NOMO-1 treated with DMSO at 0.1 percent for 48 hours (cell line): ENCODE data around the gene SGK1.
"Not testable (repeated sequence)": the region's sequence is repeated elsewhere in the genome, so short reads cannot be mapped to it uniquely, and the experiment has no call there.

ENCODE experiments used
- DNase-seq: peaks from one replicate; lab custom pipeline; 2025; ENCODE audit not compliant: unreplicated experiment; lab: John Stamatoyannopoulos, UW

SGK1 gene

DNA sequence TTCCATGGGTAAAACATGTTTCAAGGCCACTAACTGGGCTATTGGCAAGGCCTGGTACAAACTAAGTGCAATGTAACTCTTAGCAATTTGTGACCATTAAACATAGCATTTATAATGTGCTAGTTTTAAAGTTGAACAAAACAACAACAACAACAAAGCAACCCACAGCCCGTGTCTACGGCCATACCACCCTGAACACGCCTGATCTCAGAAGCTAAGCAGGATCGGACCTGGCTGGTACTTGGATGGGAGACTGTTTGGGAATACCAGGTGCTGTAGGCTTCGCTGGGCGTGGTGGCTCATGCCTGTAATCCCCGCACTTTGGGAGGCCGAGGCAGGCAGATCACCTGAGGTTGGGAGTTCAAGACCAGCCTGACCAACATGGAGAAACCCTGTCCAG, 61.0 kb downstream of the SGK1 start:
- DNase-seq: no peak

DNA sequence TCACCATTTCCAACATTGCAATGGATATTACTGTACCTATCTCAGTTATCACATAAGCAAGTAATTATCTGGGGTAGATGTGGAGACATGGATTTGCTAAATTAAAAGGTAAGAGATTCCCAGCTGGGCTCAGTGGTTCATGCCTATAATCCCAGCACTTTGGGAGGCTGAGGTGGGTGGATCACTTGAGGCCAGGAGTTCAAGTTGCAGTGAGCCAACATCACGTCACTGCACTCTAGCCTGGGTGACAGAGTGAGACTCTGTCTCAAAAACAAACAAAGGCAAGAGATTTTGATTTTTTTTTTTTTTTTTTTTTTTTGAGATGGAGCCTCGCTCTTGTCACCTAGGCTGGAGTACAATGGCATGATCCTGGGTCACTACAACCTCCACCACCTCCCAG, 62.6 kb downstream of the SGK1 start:
- DNase-seq: not testable (repeated sequence)

DNA sequence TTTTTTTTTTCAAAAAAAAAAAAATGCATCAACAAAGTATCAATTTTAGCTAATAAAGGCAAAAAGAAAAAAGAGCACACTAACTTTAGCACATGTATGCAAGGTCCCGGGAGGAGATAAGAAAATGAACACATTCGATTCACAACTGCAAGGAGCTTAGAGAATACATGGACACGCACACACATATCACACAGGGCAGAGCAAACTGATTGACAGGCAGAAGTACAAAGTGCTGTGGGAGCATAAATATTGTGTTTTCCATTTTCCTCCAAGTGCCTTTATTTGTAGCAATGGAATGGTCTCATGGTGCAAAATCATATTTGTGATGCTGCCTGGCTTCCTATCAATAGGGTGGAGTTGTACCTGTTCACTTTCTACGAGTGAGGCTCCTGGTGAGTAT, 63.8 kb downstream of the SGK1 start:
- DNase-seq: no peak

DNA sequence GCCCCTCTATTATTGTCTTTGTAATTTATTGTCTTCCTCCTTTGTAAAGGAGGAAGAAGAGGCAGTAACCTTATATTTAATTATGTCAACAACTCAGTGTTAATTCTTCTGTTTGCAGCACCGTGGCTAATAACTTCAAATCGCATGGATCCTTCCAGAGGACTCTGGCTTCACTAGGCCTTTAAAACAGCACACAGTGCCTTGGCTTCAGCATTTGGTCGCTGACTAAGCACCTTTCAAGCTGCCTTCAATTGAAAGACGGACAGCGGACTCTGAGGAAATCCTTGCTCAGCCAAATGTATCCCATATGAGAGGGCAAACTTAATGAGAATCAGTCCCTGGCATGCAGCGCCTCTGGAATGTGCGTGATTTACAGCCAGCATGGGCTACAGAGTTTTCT, 64.2 kb downstream of the SGK1 start:
- DNase-seq: peak; percentile 18

DNA sequence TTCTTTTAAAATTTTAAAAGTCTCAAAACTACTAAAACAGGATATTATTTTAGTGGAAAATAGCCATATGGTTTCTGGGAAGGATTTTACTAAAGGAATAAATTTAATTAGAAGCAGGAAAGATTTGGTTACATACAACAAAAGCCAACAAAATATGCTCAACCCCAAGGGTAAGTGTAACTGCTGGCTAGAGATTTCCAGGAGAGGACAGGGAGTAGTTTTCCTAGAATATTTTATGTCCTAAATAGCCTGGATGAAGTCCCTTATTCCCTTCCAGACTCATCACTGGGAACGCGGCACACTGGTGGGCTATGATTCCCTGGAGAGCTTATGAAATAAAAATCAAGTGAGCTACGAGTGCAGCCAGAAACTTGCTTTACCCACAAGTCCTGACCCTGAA, 66.6 kb downstream of the SGK1 start:
- DNase-seq: no peak

DNA sequence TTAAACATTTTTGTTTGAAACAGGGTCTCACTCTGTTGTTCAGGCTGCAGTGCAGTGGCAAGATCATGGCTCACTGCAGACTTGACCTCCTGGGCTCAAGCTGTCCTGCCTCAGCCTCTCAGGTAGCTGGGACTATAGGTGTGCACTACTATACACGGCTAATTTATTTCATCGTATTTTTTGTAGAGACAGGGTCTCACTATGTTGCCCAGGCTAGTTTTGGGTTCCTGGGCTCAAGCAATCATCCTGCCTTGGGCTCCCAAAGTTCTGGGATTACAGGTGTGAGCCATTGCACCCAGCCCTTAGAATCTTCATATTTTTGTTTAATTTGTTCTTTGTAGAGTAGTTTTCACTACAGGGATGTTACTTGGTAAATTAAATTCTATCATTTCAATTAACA, 67.1 kb downstream of the SGK1 start:
- DNase-seq: no peak

DNA sequence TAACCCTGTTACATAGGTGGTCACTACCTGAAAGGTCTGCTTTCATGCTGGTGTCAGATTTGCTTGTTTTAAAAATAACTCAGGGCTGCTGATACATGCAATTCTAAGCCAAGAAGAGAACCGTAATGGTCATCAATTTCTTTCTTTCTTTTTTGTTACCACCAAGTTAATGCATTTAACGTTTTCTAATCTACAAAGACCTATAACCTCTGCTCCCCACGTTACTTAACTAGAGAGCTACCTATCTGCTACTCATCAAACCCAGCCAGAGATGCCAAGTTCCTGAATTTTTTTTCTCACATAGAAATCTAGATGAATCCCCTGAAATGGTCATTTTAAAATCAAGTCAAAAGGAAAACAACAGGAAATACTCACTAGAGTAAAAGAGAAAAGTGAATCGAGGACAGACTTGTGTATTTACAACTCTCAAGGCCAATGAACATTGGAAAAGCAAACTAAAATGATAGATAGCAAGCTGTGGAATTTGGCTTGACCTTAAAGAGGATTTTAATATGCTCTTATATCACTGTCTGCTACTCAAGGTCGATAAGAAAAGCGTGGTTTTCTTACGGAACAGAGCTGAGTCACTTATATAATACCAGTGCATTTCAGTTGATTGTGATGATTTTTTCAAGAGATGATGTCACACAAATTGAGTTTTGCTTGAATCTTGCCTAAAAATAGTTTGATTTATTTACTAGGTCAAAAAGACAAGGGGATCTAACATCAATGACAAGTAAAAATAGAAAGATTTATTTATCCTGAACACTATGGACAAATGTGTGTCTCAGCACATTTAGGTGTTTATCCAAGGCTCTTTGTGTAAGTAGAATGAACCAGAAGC, 67.9 kb downstream of the SGK1 start:
- DNase-seq: no peak

DNA sequence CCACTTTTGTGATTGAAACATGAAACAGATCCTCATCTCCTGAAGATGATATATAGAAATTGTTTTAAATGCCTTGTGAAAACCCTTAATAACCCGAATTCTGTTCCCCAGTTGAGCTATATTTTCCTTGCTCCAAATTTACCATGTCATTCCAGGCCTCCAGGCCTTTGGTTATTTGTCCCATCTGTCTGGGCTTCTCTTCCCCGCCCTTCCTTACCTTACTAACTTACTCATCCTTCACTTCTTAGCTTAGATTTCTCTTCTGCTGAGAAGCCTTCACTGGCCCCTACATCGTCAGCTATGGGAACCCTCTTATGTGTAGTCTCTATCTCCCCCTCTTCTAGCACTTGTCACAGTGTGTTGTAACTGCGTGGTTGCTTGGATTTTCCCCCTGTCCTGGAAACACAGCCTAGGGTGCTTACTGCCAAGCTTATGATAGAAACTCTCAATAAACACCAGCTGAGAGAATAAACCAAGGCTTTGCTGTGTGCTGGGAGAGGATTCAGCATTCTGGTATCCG, 68.6 kb downstream of the SGK1 start:
- no peak for DNase-seq

DNA sequence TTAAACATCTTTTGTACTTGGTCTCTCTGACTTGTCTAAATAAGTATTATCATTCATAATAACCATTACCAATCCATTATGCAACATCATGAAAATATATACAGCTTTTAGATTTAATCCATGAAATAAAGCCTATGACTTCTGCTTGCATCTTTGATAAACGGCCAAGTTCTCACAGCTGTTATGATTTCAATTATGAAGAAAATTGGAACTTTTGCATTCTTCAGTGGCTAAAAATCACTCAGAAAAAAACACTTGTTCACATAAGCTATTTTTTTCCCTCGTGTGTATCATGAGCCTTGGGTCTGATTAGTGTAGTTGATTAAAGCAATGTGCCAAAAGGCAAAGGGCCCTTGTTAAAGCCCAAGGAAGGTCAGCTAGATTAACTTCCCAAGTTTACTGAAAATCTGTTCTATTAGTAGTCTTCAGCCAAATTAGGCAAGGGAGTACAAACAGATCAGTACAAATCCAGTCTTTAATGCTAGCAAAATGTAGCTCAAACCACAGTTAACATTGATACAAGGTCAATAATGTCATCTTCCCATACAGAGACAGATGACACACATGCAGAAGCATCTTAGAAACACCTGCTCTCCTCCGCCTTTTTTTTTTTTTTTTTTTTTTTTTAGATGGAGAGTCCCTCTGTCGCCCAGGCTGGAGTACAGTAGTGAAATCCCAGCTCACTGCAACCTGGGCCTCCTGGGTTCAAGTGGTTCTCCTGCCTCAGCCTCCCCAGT, 69.9 kb downstream of the SGK1 start:
- DNase-seq: no peak

DNA sequence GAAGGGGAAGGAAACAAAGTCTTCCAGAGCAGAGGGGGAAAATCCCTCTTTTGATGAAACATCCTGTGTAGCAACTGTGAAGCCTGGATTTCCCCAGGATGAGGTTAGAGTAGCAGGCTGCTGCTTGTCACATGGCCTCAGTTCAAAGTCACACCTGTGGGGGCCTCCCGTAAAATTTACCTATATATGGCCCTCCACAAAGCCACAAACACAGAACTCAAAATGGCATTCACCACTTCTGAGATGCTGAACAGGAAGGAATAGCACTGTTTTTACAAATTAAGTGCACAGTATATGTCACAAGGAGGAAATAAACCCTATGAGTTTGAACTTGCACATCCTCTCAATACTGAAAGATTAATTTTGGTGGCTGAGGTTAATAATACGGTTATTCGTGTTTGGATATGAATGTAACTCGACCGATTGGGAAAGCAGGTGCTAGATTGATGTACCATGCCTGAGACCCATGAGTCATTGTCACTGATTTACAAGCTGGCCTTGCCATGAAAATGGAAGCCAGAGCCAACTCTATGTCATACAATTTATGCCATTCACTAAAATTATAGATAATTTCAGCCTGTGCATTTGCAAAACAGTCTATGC, 70.6 kb downstream of the SGK1 start:
- DNase-seq: peak; percentile 8

DNA sequence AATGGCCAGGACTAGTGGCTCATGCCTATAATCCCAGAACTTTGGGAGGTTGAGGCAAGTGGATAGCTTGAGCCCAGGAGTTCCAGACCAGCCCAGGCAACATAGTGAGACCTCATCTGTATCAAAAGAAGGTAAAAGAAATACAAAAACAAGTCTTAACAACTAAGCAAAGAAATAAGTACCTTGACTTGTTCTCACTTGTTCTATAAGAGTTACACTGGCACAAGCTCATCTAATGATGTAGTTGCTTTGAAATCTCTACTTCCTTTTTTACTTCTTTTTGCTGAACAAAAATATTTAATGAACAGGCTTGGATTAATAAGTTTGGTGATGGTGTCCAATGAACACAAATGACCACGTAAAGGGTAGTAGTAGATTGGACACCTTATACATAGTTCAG, 72.2 kb downstream of the SGK1 start:
- DNase-seq: no peak

DNA sequence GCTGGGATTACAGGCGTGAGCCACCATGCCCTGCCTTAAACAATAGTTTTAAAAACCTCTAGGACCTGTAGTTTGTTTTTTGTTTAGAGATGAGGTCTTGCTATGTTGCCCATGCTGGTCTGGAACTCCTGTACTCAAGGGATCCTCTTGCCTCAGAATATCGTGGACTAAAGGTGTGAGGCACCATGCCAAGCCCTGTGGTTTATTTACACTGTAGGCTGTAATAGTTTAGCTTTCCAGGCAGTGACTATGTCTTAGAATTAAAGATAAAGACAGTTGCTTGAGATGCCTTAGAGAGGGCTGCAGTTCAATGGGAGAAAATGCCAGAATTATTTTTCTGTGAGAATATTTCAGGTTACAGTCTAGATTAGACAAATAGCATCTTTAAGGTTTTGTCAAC, 72.9 kb downstream of the SGK1 start:
- DNase-seq: no peak

DNA sequence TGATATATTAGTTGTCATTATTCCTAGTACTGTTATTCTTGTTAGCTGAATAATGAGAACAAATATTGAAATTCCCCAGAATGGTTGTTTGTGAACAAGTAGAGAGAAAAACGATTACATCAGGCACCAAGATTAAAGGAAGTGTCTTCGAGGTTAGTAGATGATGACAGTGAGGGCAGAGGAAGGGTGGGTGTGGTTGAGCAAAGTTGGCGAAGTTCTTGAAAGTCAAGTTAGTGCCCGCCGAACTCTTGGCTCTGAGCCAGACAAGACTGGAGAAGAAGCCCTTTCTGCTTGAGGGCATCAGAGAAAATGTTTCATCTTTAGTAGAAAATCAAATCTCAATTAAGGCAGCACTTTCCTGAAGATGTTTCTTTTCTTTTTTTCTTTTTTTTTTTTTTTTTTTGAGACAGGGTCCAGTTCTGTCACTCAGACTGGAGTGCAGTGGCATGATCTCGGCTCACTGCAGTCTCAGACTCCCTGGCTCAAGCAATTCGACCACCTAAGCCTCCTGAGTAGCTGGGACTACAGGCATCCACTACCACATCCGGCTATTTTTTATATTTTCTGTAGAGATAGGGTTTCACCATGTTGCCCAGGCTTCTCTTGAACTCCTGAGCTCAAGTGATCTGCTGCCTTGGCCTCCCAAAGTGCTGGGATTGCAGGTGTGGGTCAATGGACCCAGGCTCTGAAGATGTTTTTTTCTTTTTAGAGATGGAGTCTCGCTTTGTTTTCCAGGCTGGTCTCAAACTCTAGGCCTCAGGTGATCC, 77.1 kb downstream of the SGK1 start:
- DNase-seq: peak; percentile 94

DNA sequence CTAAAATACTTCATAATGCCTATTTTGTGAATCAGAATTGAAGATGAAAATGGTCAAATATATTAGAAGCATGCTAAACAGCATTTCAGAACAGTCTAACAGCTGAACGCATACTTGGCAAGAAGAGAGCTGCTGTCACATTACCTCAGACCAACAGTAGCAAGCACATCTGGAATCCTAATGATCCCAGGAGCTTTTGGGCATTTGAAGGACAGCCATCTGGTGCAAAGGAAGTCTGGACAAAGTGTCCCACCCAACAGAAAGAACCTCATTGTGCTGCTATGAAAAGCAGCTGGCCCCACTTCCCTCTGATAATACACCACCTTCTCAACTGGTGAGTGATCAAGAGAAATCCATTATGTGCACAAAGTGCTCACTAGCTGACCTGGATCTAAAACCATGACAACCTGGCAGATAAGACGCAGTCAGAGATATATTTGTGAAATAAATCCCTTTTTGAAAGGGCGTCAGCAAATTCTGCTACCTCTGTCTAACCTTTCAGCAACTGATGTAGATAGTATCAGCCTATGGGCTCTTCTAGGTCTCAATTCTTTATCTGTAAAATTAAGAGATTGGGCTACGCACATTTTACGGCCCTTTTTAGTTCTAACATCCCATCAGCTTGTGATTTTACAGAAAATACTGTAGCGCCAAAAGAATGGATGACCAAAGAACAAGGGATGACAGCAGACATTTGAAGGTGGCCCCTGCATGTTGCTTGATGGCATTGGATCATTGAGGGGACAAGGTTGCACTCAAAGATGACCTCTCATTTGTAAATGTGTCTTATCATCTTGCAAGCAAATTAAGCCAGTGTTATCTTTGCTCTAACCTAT, 78.7 kb downstream of the SGK1 start:
- no peak for DNase-seq

DNA sequence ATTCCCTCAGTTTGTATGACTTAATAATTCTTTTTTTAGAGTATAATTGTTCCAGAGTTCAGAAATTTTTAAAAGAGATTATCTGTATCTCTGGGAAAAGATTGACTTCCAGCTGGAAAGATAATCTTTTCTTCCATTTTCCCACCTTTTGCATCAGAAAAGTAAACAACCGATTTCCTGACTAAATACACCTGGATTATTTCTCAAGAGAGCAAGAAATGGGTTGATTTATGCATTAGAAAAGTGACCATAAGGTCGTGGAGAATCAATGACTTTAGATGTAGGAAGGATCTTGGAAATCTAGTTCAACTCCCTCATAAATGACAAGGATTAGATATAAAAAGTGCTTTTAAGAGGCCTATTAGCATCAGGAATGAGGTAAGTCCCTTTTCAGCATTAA, 79.9 kb downstream of the SGK1 start:
- no peak for DNase-seq

DNA sequence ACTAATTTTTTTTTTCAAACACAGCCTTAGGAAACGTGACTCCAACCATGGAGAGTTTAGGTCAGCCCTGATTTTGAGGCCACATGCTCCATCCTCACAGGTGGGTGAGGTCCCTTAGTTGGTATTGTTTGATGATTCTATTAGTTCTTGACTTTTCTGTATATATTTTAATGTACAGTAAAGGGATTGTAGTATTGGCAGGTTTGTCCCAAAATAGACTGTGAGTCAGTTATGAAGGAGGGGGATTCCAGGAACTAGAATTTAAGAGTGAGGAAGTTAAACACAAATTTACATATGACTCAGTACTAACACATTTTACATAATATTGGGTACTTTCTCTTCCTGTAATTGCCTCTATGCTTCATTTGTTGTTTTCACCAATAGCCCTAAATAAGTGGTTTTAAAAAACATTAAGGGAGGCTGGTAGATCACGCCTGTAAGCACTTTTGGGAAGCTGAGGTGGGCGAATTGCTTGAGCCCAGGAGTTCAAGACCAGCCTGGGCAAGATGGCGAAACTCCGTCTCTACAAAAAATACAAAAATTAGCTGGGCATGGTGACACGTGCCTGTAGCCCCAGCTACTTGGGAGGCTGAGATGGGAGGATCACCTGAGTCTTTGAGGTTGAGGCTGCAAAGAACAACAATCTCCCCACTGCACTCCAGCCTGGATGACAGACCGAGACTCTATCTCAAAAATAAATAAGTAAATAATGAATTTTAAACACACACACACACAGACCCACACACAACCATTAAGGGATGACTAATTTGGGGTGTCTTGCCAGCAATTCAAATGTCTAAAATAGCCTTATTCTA, 81.8 kb downstream of the SGK1 start:
- peak; percentile 97 for DNase-seq

DNA sequence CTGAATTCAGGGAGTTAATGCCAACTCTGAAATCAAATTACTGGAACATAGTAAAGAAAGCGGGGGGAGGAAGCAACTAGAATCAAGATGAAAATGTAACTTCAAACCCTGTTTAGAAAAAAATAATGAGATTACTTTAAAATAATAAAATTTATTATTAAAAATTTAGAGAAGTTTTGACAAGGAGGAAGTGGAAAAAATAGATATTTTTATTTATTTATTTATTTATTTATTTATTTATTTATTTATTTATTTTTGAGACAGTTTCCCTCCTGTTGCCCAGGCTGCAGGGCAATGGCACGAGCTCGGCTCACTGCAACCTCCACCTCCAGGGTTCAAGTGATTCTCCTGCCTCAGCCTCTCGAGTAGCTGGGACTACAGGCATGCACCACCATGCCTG, 82.6 kb downstream of the SGK1 start:
- DNase-seq: not testable (repeated sequence)

DNA sequence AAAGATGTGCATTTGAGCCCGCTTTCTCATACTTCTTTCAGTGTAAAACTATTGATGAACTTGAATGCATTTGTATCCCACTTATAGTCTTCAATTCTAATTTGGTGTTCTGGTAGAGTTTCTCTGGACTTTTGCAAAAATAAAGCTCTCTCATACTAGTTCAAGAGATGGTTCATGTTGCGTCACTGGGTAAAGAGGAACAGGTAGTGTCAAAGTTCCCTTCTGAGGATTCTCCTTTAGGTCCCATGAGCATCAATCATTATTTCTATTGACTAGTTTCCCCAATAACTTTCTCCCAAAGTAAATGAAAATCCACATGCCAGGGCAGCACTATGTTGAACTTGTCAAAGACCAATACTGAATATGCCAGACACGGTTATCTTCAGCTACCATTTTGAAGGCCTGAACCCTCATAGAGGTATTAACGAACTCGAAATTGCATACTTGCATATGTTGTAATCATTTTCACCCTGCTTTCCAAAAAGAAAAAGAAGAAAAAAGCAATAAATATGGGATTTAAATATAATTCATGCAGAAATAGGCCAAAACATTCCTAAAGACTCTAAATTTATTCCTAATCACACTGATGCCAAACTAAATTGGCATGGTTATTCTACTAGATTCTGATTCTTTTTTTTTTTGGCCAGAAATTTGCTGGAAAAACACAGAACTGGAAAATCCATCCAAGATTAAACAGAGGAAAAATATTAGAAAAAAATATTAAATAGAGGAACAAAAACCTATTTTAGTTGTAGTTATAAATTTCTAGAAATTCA, 84.5 kb downstream of the SGK1 start:
- peak; percentile 46 for DNase-seq

DNA sequence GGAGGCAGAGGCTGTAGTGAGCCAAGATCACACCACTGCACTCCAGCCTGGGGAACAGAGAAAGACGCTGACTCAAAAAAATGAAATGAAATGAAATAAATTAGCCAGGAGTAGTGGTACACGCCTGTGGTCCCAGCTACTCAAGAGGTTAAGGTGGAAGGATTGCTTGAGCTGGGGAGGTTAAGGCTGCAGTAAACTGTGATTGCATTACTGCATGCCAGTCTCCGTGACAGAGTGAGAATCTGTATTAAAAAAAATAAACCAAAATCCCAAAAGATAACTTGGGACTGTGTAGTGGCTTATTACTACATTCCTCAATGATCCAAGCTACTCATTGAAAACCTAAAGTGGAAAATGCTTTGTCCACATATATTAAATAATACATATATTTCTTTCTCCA, 87.0 kb downstream of the SGK1 start:
- no peak for DNase-seq
